CD4-positive, alpha-beta T cell treated with Interleukin-6 for 4 hours (primary cell): ENCODE measurements around the gene WHRN.

Experiments used
- DNase-seq: peaks from one replicate; pipeline ENCODE4 v3.0.0-alpha.2; 2020; ENCODE audit warnings: mixed read lengths

Gene WHRN

DNA sequence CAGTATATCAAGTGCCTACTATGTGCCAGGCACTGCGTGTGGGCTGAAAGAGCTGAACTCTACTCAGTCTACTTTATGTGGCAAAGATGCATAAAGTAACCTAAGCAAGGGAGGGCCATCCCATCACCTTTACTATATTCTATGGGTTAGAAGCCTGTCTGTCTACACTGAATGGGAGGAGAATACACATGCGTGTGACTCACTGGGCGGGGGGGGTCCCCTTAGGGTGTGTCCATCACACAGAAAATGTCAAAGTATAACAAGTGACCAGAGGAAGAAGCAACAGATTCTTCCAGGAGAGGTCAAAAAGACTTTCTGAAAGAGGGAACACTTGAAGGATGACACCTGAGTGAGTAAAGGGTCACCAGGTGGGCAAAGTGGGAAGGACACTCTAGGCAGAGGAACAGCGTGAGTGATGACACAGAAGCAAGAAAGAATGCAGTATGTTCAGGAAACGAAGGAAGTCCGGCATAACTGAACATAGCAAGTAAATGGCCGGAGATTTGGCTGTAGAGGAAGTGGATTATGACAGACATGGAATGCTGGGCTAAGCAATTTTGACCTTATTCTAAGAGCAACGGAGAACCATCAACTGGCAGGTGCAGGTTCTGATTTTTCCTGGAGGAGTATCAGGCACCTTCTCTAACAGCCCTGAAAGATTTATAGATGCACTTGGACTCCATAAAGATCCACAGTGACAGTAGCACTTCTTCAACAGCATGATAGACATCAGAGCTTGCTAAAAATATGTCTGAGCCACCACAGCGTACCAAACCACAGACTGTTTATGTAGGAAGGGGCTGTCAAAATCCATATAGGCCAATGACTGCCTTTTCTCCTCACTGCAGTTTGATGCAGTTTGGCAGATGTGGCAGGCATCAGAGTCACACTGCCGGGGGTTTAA lies 8.0 kb upstream of the WHRN start:
- DNase-seq: no peak

DNA sequence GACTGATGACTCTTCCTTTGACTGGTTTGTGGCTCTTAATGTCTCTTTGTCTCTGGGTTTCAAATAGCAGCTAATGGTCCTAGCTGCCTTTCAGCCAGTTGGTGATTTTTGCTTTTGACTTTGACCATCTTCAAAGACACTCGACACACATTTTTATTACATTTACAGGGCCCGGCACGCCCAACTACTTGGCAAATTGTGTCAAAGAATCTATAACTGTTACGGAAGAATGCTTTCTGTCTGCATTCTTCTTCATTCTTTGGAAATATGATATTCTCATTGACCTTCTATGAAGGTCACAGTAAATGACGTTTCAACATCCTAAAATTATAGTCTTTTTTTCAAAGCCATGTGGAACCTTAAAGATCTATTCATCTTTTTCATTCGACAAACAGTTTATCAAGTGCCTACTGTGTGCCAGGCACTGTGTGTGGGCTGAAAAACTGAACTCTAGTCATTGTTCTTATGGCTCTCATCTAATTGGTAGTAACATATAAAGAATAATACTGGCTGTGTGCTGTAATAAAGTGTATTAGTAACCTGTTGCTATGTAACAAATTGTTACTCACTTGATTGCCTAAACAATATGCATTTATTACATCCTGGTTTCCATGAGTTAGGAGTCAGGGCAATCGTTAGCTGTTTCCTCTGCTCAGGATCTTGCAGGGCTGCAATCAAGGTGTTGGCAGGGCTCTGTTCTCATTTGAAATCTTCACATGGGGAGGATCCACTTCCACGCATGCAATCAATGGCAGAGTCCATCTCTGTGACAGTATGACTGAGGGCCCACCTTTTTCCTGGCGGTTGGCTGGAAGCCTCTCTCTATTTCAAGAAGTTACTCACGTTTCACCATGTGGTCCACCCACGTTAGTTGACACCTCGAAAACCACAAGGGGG lies 7.0 kb upstream of the WHRN start:
- DNase-seq: no peak

DNA sequence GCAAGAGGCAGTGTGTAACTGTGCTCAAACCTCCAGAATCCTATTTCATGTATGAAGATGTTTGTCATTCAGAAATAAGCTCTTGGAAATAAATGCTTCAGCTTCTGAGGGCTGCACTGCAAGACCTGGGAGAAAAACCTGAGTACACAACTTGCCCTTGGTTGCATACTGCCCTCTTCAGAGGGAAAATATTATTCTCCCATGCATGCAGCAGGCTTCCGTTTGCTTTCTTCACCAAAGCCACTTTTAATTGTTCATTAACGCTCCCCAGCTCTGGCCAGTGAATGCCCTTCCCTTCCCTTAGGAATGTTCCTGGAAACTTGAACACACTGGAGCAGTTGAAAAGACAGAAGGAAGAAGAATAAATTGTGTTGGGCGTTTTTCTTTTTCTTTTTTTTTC lies 2.5 kb upstream of the WHRN start:
- DNase-seq: peak; percentile 31

DNA sequence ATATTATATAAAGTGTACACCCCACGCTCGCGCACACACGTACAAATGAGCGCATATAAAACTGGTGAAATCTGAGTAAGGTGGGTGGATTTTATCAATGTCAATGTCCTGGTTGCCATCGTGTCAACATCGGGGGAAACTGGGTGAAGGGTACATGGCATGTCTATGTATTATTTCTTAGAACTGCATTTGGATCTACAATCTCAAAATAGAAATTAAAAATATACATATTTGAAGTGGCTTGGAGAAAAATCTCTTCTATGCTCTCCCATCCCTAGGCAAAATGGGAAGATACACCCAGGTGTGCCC lies 763 bp upstream of the WHRN start:
- no peak for DNase-seq

DNA sequence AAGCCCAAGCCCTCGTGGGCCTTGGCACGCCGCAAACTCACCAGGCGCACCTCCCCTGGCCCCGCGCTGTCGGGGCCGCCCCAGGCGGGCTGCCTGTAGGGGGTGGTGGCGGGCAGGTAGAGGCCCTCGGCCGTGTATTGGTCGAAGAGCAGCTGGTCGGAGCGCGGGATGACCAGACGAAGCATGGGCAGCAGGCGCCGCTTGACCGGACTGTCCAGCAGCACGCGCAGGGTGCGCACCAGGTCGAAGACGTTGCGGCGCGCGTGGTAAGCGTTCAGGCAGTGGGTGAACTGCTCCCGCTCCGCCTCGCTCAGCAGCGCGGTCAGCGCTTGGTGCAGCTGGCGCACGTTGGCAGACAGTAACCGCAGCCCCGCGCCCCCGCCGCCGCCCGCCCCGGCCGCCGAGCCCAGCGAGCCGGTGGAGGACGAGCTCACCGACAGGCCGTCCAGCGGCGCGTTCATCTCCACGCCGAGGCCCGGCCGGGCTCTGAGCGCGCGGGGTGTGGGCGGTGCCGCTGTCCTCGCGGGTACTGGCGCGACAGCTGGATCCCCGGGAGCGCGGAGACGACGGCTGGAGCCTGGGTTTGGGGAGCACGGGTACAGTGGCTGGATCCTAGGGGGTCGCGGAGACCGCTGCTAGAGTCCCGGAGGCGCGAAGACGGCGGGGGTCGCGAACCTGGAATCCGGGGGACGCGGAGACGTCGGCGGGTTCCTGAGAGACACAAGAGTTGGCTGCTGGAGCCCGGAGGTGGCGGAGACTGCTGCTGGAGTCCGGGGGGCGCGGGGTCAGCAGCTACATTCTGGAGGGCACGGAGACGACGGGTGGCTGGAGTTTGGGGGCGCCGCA lies 709 bp downstream of the WHRN start:
- peak; percentile 41 for DNase-seq

DNA sequence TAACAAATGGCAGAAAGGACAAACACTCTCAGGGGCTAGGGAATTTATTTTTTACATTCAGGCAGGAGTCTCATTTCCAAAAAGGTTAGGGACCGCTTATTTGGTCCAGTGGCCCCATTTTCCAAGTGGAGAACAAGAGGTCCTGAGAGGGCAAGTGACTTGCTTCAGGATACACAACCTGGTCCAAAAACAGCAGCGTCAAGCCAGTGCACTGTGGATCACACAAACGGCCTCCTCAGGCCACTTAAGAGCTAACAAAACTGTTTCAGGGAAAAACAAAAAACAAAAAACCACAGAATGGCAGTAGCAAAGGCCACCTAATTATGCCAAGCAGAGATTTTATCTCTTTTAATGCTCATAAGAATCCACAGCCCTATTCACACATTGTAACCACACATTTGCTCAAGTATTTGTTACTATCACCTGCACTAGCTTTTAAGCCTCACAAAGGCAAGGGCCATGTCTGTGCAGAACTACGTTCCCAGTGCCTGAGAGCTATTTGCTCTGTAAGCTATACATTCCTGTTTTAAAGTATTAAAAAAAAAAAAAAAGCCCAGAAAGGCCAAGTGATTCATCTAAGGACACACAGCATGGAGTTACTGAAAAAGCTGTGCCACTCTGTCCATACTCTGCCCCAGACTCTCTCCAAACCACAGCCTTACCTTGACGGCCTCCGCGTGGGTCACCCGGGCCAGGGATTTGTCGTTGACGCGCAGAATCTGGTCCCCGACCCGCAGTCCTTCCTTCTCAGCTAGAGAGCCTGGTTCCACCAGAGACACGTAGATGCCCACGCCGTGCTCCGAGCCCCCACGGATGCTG lies 1.5 kb downstream of the WHRN start:
- no peak for DNase-seq

DNA sequence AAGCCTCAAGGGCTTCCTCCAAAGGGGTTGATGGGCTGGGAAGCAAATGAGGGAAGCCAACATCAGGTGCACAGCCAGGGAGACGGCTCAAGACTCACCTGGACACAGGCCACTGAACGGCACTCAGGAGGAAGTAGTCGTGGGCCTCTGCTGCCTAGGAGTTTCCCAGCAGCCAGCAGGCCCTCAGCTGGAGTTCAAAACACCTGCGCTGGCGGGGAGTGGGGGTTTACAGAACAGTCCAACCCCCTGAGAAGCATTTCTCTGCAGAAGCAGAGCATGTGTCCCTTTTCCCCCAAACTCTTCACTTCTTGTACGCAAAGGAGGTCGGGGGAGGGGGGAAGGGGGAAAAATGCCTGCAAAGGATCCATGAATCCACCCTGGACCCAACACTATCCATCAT lies 2.3 kb downstream of the WHRN start:
- no peak for DNase-seq

DNA sequence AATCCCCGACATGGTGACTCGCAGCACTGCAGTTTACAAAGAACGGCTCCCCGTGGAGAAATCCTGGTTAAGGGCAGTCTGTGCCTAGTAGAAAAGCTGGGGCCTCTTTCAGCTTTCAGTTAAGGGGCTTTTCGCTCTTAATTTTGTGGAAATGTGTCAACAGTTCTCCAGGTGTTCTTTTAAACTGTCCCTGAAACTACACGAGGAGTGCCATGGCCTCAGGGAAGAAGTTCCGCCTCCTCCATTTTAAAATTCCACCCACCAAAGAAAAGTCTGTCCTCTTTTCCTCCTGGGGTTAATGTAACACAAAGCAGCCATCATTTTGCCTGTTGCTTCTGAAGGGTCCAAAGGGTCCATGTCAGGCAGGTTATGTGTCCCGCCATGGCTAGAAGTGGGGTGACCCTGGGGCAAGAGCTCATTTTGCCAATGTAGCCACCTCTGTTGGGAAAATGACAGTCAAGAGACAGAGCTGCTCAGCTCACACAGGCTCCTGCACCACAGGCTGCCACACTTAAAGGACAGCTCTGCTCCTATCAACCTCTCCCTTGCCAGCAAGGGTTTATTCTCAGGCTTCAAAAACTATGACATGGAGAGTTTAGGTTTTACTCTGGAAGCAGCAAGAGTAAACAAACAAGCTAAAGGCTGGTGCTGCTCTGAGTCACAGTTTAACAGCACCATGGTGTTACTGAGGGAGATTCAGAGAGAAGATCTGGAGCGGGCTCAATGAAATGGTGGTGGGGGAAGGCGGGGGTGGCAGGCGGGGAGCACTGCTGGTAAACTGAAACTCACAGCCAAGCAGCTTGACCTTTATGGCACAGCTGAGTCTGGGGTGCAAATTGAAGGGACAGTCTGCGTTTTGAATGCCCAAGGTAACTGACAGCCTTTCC lies 3.2 kb downstream of the WHRN start:
- DNase-seq: peak; percentile 9

DNA sequence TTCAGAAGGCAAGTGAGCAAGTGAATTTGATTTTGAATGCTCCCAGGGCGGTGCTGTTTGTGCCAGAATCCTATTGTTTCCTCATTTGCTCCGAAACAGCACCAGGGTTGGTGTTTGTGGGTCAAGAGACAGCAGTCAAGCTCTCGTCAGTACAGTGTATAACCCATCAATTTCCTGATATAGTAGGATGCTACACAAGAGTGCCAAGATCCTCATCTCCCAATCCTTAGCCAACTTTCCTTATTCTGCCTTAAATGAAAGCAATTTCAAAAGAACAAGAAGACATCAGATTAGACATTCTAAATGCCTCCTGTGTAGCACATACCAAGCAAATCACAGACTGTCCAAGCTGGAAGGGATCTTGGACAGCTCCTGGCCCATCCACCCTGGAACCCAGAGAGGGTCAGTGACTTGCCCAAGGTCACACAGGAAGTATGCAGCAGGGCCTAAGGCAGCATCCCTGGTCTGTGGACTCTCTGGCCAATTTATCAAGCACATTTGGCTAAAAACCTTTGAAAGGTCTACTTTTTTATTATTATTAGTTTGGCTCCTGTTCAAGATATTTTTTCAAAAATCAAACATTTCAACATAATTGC lies 4.5 kb downstream of the WHRN start:
- DNase-seq: no peak

DNA sequence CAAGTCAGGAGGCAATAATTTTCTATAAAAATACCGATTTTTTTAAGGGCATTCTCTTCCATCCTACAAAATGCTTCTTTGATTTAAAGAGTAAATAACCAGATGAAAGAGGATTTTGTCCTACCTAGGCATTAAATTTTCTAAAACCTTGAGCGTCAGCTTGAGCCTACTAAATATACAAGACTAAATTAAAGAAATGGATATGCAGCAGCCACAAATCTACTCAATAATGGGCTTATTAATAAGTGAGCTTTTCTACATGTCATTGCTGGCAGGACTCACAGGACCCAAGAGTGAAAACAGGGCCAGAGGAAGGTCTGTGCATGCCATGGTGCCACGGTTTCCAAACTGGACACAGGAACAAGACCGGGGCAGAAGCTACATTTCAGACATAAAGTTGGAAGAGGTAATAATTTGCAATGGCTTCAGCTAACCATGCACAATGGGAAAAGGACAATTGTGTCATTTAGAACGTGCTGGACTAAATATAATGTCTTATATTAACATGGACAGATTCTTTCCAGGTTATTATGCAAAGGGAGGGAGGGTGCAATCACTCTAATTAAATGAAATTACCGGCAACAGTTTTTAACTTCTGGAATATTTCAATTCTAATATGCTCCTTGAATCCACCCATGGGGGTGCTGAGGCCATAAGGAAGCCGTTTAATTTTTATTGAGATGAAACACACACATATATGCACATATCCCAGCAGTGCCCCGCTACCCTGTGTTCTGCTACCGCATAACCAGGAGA lies 5.2 kb downstream of the WHRN start:
- no peak for DNase-seq

DNA sequence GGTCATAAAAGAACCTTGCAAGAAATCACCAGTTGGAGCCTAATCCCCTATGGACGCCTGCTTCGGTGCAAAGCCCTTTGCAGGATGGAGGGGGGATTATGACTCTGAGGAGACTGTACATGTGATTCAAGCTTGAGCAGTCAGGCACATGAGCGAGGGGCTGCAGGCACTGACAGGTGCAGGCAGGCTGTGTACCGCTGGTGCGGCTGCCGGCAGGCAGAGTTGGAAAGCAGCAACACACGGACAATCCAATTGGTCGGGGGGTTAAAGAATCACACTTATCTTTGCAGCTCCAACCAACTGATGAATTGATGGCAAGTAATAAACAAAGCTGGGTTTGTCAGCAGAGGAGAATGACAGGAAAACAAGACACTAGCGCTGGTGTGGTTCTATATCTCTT lies 5.7 kb downstream of the WHRN start:
- DNase-seq: no peak

DNA sequence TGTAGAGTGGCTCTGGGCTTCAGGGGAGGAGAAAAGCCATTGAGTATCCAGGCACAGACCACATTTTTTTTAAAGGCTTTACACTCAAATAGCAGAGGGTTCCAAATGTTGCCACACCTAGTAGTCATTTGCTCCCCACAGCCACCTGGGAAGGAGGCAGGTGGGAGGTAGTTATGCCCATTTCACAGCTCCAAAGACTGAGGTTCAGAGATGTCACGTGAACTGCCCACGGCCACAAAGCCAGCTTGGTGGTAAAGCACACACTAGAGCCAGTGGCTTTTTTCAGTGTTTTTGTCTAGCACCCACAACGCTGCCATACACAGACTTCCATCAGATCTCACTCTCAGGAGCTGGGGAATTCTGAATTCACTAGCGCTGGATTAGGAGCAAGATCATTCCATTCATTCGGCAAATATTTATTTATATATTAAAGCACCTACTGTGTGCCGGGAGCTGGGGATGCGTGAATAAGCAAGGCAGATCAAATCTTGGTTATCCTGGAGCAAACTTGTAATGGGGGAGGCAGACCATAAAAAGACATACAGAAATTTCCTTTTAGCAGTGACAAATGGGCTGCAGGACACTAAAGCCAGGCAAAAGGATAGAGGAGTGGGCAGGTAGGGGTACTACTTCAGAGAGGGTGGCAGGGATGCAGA lies 7.4 kb downstream of the WHRN start:
- DNase-seq: no peak

DNA sequence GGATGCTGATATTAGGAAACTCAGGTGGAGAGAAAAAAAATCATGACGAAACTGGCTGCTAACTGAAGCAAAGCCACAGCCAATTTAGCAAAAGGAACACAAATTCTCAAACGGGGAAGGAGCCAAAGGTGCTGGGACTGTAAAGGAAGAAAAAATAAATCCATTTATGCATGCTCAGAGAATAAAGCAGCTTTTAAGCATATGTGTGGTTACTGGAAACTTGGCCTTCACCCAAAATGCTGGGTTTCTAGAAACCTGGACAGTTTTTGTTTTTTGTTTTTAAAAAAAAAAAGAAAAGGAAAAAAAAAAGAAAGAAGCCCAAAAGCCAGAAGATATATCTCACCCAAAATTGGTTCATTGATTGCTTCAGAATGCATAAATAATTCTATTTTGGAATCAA lies 8.0 kb downstream of the WHRN start:
- no peak for DNase-seq

DNA sequence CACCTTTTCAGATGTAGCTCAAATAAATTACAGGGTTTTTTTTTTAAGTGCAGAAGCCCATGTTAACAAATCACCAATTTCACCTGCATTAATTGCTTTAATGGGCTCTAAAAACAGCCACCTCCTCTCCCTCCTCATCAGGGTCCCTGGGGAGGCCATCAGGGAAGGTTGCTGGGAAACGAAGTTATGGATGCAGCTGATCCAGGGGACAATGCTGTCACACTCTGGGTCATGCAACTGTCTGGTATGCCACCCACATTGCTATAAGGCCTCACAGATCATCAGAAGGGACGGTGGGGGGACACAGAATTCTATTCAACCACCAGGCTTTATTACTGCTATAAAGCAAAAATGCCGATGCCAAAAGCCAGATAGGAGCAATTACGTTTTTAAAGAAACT lies 9.3 kb downstream of the WHRN start:
- no peak for DNase-seq

DNA sequence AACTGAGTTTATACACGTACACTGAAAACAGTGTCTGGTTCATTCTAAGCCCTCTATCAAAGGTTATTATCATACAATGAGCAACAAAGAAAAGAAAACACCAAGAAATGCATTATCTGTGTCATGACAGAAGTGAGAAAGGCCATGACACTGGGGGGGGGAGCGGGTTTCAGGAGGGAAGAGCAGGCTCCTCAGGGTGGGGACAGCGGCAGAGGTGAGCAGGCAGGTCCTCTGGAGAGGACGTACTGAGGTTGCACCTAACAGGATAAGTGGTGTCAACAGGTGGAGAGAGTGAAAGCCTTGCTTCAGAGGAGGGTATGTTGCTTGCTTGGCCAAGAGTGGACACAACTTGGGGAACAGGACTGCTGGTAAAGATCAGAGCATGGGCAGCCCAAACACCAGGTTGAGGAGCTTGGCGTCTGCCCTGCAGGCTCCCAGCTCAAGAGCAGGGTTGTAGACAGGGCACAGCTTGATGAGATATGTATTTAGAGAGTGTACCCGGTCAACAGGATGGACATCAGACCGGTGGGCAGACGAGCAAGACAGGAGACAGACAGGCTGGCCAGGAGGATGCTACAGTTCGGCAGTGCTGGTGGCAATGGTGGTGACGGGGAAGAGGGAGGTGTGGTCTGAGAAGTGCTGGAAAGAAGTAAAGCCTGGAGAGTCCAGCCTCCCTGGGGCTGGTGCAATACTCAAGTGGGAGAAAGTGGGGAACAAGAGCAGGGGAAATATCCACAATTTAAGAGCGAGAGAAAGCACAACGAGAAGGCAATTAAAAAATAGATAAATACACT lies 10.3 kb downstream of the WHRN start:
- no peak for DNase-seq

DNA sequence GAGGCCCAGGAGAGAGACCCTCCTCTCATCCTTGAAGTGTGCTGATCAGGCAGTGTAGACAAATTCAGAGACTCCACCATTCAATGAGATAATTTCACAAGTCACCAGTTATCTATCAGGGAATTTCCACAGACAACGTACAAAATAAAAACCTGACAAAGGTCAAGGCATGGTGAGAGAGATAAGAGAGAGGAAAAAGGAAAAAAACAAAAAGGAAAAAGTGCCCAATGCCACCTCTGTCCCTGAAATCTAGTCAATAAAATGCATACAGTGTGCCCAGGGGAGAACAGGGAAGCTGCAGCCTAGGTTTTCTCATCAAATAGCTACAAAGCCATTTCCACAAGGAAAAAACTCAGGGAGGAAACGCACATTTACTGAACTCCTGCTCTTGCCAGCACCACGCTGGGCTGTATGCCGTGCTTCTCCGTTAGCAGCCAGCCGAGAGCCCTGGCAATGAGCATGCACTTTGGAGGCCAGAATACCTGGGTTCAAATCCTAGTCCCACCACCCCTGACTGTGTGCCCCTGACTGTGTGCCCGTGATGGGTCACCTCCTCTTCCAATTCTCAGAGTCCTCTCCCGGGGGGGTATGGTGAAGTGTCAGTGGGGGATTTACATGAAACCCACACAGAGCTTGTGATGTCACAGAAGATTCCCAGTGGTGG lies 11.6 kb downstream of the WHRN start:
- no peak for DNase-seq

DNA sequence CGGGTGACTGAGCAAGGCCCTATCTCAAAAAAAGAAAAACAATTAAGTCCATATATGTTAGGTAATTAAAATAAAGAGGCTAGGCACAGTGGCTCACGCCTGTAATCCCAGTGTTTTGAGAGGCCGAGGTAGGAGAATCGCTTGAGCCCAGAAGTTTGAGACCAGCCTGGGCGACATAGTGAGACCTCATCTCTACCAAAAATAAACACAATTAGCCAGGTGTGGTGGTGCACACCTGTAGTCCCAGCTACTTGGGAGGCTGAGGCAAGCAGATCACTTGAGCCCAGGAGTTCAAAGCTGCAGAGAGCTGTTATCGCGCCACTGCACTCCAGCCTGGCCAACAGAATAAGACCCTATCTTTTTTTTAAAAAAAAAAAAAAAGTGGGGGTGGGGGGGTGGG lies 12.3 kb downstream of the WHRN start:
- no peak for DNase-seq

DNA sequence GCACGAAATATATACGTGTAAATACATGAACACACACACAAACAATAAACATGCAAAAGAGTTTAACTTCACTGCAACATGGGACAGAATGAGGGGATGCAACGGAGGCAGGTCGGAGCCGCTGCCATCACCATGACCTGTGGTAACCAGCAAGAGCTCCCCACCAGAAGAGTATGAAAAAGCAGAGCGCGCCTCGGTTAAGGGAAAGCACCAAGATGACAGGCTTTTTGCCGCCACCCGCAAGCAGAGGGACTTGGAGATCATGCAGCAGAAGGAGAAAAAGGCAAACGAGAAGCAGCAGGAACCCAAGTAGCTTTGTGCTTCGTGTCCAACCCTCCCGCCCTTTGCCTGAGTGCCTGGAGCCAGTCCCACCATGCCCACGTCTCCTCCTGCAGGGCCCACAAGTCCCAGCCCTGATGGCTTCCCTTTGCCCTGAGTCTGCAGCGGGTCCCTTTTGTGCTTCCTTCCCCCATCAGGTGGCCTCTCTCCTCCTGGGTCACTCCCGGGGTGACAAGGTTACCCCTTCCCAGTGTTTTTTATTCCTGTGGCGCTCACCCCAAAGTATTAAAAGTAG lies 13.8 kb downstream of the WHRN start:
- no peak for DNase-seq
